Activated naive CD4-positive, alpha-beta T cell treated with anti-CD3 and anti-CD28 coated beads, Interleukin-2, amount 10 ng/mL, durations not matched to agents 7 days and 5 days (primary cell): ENCODE data around the gene HS6ST3.

Source experiments
- CTCF ChIA-PET: fragments of 350-600 bp; sonication (Branson Sonifier 250); formaldehyde crosslinking; loops from one replicate; lab custom pipeline; 2021; ENCODE audit warnings: antibody characterized with exemption; lab: Charles Lee
- DNase-seq: peaks from one replicate; pipeline ENCODE4 v3.0.0-alpha.2; 2020
- H3K27ac Mint-ChIP-seq: one replicate; pipeline ENCODE4 v1.8.0; 2021; ENCODE audit warnings: mild to moderate bottlenecking, moderate library complexity, mixed read lengths
- H3K27me3 Mint-ChIP-seq: one replicate; pipeline ENCODE4 v1.8.0; 2021; ENCODE audit warnings: mild to moderate bottlenecking, mixed read lengths
- H3K36me3 Mint-ChIP-seq: one replicate; pipeline ENCODE4 v1.8.0; 2021; ENCODE audit warnings: mixed read lengths
- H3K4me1 Mint-ChIP-seq: one replicate; pipeline ENCODE4 v1.8.0; 2021; ENCODE audit warnings: mixed read lengths
- H3K4me3 Mint-ChIP-seq: one replicate; pipeline ENCODE4 v1.8.0; 2021; ENCODE audit warnings: mild to moderate bottlenecking, moderate library complexity, mixed read lengths
- H3K9me3 Mint-ChIP-seq: one replicate; pipeline ENCODE4 v1.8.0; 2021; ENCODE audit warnings: mixed read lengths

The HS6ST3 gene

GRCh38 chr13:96202315-96202714 is 112.4 kb downstream of the HS6ST3 start:
- Mint-ChIP-seq H3K4me3 (no peak overlapping the region), H3K27ac (no peak overlapping the region), H3K36me3 (no peaks in the 10 kb centered on the region), H3K4me1 (no peaks in the 10 kb centered on the region), H3K27me3 (no peaks in the 10 kb centered on the region), H3K9me3 (peaks cover 2% of the 10 kb centered on the region)
- CTCF ChIA-PET = no interaction called here
- DNase-seq = no peak

DNA sequence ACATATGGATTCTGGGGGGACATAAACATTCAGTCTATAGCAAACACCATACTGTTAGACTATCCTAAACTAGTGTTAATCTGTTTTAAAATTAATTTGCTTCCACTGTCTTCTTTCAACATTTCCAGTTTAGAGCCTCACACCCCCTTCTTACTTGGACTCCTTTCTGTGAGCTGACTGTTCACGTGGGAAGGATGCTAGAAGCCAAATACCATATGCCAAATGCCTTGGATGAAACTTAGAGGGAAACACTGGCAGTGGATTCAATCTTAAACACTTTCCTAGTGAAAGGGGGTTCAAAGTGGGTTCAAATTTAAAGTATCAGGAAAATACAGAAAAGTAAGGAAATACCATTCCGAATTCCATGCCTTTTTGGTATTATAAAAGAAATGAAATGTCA is 113.6 kb downstream of the HS6ST3 start:
- no peaks in the 10 kb centered on the region for H3K27me3 Mint-ChIP-seq
- no peaks in the 10 kb centered on the region for H3K4me1 Mint-ChIP-seq
- H3K4me3 Mint-ChIP-seq = no peak overlapping the region
- CTCF ChIA-PET = no interaction called here
- H3K27ac Mint-ChIP-seq = no peak overlapping the region
- H3K36me3 Mint-ChIP-seq = no peaks in the 10 kb centered on the region
- peaks cover 2% of the 10 kb centered on the region for H3K9me3 Mint-ChIP-seq
- DNase-seq = no peak

DNA sequence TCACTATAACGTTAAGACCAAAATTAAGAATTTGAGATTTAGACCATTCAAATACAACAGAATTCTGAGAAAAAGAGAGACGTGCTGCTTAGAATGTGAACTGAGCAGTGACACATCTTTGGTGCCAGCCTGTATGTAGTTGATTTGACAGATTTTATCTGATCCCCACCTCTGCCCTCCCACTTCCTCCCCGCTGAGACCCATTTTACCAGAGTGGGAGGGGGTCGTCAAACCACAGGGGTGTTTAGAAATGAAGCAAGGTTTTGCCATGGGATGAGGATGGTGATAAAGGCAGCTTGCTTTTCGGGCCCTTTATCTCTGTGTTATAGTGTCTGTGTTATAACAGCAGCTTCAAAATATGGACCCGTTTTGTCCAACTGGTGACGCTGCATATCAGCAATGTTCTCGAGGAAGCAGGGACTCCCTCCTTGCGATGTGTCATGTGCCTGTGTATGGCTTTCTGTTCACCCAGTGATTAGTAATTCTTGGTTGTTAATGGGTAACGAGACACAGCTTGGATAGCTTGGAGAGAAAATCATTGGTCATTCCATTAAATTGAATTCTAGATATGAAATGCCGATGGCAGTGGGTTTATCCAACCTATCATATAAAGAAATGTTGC is 125.0 kb downstream of the HS6ST3 start:
- Mint-ChIP-seq H3K27me3 (no peaks in the 10 kb centered on the region), H3K4me3 (no peak overlapping the region), H3K4me1 (no peaks in the 10 kb centered on the region), H3K9me3 (peaks cover 8% of the 10 kb centered on the region), H3K36me3 (no peaks in the 10 kb centered on the region), H3K27ac (no peak overlapping the region)
- DNase-seq = no peak
- CTCF ChIA-PET = no interaction called here

DNA sequence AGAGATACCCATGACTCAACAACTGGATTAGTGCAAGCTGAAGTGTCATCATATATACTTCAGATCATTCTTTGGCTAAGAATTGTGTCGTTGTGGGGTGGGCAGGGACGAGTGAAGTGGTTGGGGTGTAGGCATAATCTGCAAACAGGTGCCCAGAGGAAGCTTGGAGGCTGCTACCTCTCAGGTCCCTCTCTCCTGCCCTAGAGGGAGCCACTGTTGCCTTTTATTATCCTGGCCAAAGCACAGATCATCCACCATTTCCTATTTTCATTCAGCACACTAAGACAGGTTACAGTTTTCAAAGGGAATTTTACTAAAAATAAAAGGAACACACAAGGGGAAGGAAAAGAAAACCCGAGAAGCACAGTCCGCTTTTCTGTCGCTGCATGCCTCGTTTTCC is 126.6 kb downstream of the HS6ST3 start:
- Mint-ChIP-seq H3K27ac (no peak overlapping the region), H3K4me1 (no peaks in the 10 kb centered on the region)
- CTCF ChIA-PET = no interaction called here

DNA sequence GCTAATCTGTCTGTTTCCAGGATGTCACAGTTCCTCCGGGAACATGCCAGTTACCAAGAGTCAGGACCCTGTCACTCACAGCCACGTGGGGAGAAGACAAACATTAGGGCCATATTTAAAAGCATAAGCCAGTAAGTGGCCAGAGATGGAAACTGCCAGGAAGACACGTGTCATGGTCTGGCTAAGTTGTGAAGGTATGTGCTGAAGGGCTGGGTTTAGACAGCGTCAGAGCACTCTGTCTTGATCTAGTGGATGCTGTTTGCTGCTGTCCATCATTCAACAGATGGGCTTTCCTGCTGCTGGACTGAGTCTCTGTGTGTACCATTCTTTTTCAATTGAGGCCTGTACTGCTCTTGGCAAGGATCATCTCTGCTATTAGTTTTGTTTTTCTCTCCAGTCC is 128.6 kb downstream of the HS6ST3 start:
- Mint-ChIP-seq H3K9me3 (peaks cover 6% of the 10 kb centered on the region), H3K27ac (no peak overlapping the region), H3K27me3 (no peaks in the 10 kb centered on the region), H3K4me3 (no peak overlapping the region), H3K4me1 (no peaks in the 10 kb centered on the region), H3K36me3 (no peaks in the 10 kb centered on the region)
- DNase-seq = no peak
- CTCF ChIA-PET = no interaction called here

More for the DNA sequence above, 126.6 kb downstream of the HS6ST3 start:
- Mint-ChIP-seq H3K4me3 (no peak overlapping the region), H3K9me3 (peaks cover 8% of the 10 kb centered on the region), H3K27me3 (no peaks in the 10 kb centered on the region), H3K36me3 (no peaks in the 10 kb centered on the region)
- no peak for DNase-seq

- Mint-ChIP-seq H3K36me3 (no peaks in the 10 kb centered on the region), H3K27me3 (no peaks in the 10 kb centered on the region), H3K4me1 (no peaks in the 10 kb centered on the region), H3K9me3 (peaks cover 6% of the 10 kb centered on the region), H3K4me3 (no peak overlapping the region), H3K27ac (no peak overlapping the region)
- DNase-seq = no peak
- CTCF ChIA-PET = no interaction called here
These were observed 131.6 kb downstream of the HS6ST3 start for GRCh38 chr13:96221471-96221870.

- no peak overlapping the region for H3K4me3 Mint-ChIP-seq
- no peaks in the 10 kb centered on the region for H3K27me3 Mint-ChIP-seq
- H3K9me3 Mint-ChIP-seq = peaks cover 1% of the 10 kb centered on the region
- no peak overlapping the region for H3K27ac Mint-ChIP-seq
- no peaks in the 10 kb centered on the region for H3K4me1 Mint-ChIP-seq
- no peak for DNase-seq
- CTCF ChIA-PET = no interaction called here
- no peaks in the 10 kb centered on the region for H3K36me3 Mint-ChIP-seq
These were observed 133.3 kb downstream of the HS6ST3 start for GRCh38 chr13:96223231-96223630.

DNA sequence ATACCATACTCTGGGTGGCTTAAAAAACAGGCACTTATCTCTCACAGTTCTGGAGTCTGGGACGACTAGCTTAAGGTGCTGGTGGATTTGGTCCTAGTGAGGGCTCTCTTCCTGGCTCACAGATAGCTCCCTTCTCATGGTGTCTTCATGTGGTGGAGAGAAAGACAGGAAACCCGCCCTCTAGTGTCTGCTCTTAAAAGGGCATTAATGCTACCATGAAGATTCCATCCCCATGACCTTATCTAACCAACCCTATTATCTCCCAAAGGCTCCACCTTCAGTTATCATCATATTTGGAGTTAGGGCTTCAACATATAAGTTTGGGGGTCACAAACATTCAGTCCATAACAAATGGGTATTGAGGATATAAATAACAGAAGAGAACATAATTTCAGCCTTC is 139.4 kb downstream of the HS6ST3 start:
- H3K36me3 Mint-ChIP-seq = no peaks in the 10 kb centered on the region
- H3K27ac Mint-ChIP-seq = no peak overlapping the region
- no peak overlapping the region for H3K4me3 Mint-ChIP-seq
- CTCF ChIA-PET = interaction anchor here (0.9 kb wide), 1 partner anchor 208 kb away, joined by 5 read pairs; no protein-coding TSS in a partner anchor
- no peaks in the 10 kb centered on the region for H3K9me3 Mint-ChIP-seq
- no peaks in the 10 kb centered on the region for H3K27me3 Mint-ChIP-seq
- H3K4me1 Mint-ChIP-seq = no peaks in the 10 kb centered on the region
- no peak for DNase-seq

- H3K4me3 Mint-ChIP-seq = no peak overlapping the region
- no peak overlapping the region for H3K27ac Mint-ChIP-seq
- H3K9me3 Mint-ChIP-seq = peaks cover 2% of the 10 kb centered on the region
- H3K36me3 Mint-ChIP-seq = no peaks in the 10 kb centered on the region
- no peak for DNase-seq
- H3K4me1 Mint-ChIP-seq = no peaks in the 10 kb centered on the region
- H3K27me3 Mint-ChIP-seq = no peaks in the 10 kb centered on the region
- CTCF ChIA-PET = no interaction called here
These were observed 148.3 kb downstream of the HS6ST3 start for GRCh38 chr13:96238241-96238640.

GRCh38 chr13:96238861-96239260 is 149.0 kb downstream of the HS6ST3 start:
- CTCF ChIA-PET = no interaction called here
- peaks cover 2% of the 10 kb centered on the region for H3K9me3 Mint-ChIP-seq
- no peaks in the 10 kb centered on the region for H3K36me3 Mint-ChIP-seq
- no peak overlapping the region for H3K27ac Mint-ChIP-seq
- no peak for DNase-seq
- H3K4me1 Mint-ChIP-seq = no peaks in the 10 kb centered on the region
- H3K4me3 Mint-ChIP-seq = no peak overlapping the region
- H3K27me3 Mint-ChIP-seq = no peaks in the 10 kb centered on the region

- no peak for DNase-seq
- Mint-ChIP-seq H3K9me3 (peaks cover 2% of the 10 kb centered on the region), H3K4me1 (no peaks in the 10 kb centered on the region), H3K27ac (no peak overlapping the region), H3K4me3 (no peak overlapping the region), H3K36me3 (no peaks in the 10 kb centered on the region), H3K27me3 (no peaks in the 10 kb centered on the region)
- CTCF ChIA-PET = no interaction called here
These were observed 153.5 kb downstream of the HS6ST3 start for GRCh38 chr13:96243376-96243775.

GRCh38 chr13:96248103-96248502 is 158.2 kb downstream of the HS6ST3 start:
- CTCF ChIA-PET = no interaction called here
- no peak overlapping the region for H3K27ac Mint-ChIP-seq

DNA sequence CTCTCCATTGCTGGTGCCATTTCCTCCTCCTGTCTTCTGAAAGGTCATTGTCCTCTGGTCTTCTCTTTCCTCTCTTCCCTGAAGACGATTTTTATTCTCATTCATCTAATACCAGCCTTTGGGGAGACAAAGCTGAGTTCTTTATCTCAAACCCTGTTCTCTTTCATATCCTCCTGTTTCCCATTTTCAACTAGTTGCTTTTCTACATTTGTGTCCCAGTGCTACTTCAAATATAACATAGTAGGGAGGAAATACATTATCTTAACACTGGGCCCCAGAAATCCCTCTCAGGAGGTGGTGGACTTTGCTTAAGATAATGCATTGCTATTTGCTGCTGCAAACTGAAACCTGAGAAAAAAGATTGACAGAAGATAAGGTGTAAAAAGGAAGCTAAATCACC is 159.1 kb downstream of the HS6ST3 start:
- CTCF ChIA-PET = no interaction called here
- H3K27me3 Mint-ChIP-seq = no peaks in the 10 kb centered on the region
- H3K9me3 Mint-ChIP-seq = no peaks in the 10 kb centered on the region
- H3K4me3 Mint-ChIP-seq = no peak overlapping the region
- no peak overlapping the region for H3K27ac Mint-ChIP-seq
- H3K36me3 Mint-ChIP-seq = no peaks in the 10 kb centered on the region
- no peak for DNase-seq
- no peaks in the 10 kb centered on the region for H3K4me1 Mint-ChIP-seq

More at GRCh38 chr13:96248103-96248502, 158.2 kb downstream of the HS6ST3 start:
- no peak for DNase-seq
- no peaks in the 10 kb centered on the region for H3K27me3 Mint-ChIP-seq
- H3K9me3 Mint-ChIP-seq = no peaks in the 10 kb centered on the region
- H3K4me1 Mint-ChIP-seq = no peaks in the 10 kb centered on the region
- no peak overlapping the region for H3K4me3 Mint-ChIP-seq
- no peaks in the 10 kb centered on the region for H3K36me3 Mint-ChIP-seq

- Mint-ChIP-seq H3K36me3 (no peaks in the 10 kb centered on the region), H3K9me3 (no peaks in the 10 kb centered on the region), H3K27ac (no peak overlapping the region), H3K4me1 (no peaks in the 10 kb centered on the region), H3K27me3 (no peaks in the 10 kb centered on the region), H3K4me3 (no peak overlapping the region)
- DNase-seq = no peak
- CTCF ChIA-PET = no interaction called here
These were observed 163.0 kb downstream of the HS6ST3 start for GRCh38 chr13:96252903-96253302.

- H3K27ac Mint-ChIP-seq = no peak overlapping the region
- H3K9me3 Mint-ChIP-seq = no peaks in the 10 kb centered on the region
- no peaks in the 10 kb centered on the region for H3K27me3 Mint-ChIP-seq
- no peaks in the 10 kb centered on the region for H3K36me3 Mint-ChIP-seq
- H3K4me1 Mint-ChIP-seq = no peaks in the 10 kb centered on the region
- CTCF ChIA-PET = interaction anchor here (0.5 kb wide), 1 partner anchor 1415 kb away, joined by 4 read pairs; no protein-coding TSS in a partner anchor
- no peak overlapping the region for H3K4me3 Mint-ChIP-seq
- no peak for DNase-seq
These were observed 183.3 kb downstream of the HS6ST3 start for GRCh38 chr13:96273196-96273595.
